Stimulated activated CD8-positive, alpha-beta memory T cell treated with anti-CD3 and anti-CD28 coated beads, Interleukin-4, amount 100 ng/mL, for 4 hours (primary cell): ENCODE data around the gene S100A14.

Experiments
- DNase-seq, 2 donors: peaks; one replicate each; pipeline ENCODE4 v3.0.0-alpha.2; 2020; ENCODE audit warnings: low read depth in 2 of 2, low spot score in 1 of 2

Gene S100A14

DNA sequence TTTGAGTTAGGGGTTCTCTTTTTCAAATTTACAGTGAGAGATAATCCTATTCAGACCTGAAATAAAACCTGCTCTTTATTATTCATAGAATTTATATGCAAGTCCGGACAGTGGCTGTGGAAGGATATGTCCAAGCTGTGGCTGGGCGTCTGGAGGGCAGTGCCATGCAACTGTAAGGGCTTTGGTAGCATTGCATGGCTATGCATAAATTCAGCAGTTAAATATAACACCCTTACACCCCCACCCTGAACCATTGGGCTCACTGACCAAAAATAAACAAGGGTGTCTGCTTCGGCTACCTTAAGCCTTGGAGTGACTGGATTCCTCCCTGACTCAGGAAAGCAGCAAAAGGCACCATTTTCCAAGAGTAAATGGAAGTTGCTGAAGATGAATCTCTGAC, 23.2 kb upstream of the S100A14 start:
- no peak for DNase-seq

- no peak for DNase-seq
Observed at GRCh38 chr1:153638261-153638660, 22.1 kb upstream of the S100A14 start.

DNA sequence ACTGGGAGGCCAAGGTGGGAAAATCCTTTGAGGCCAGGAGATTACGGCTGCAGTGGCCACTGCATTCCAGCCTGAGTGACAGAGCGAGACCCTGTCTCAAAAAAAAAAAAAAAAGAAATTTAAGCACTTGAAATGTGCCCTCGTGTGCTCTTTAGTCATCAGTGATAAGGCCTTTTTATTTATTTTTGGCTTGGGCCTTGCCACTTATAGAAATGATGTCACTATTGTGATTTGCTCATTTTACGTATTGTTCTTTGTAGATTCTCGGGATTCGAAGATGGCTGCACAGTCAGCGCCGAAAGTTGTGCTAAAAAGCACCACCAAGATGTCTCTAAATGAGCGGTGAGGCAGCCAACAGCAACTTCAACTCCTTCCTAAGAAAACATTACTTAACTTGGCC, 20.2 kb upstream of the S100A14 start:
- DNase-seq, result no peak

DNA sequence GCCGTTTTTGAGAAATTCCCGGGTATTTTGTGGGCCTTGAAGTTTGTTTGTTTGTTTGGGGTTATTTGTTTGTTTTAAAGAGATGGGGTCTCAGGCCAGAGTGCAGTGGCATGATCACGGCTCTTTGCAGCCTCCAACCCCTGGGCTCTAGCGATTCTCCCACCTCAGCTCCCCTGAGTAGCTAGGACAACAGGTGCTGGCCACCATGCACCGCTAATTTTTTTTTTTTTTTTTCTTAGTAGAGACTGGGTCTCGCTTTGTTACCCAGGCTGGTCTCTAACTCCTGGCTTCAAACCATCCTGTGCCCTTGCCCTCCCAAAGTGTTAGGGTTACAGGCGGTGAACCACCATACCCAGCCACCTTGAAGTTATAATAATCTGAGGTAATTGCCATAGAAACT, 19.7 kb upstream of the S100A14 start:
- DNase-seq, result no peak

- peak; percentile 90 to 92 for DNase-seq
Observed at GRCh38 chr1:153633754-153634665, 17.9 kb upstream of the S100A14 start, which contains the start of gene CHTOP. Gene CHTOP (plus strand): TSS chr1:153634066. CDS start chr1:153636589, 2,523 bp downstream.

DNA sequence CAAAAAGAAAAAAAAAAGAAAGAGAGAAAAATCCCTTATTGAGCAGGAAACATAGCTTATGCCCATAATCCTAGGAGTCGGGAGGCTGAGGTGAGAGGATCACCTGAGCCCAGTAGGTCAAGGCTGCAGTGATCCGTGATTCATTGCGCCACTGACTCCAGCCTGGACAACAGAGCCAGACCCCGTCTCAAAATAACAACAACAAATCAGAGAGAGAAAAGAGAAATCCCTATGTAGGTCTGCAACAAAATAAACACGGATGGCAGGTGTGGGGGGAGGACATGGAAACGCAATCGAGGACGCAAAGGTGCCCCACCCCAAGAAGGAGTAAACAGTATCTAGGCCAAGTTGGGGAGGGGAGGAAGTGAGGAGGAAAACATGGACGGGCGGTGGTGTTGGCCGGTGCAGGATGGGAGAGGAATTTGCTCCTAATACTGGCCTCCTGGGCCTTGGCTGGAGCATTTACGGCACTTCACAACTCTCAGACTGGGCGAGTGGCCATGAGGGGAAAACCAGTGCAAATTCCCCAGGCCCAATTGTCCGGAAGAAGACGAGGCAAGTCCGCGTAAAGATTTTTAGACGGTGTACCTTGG, 17.1 kb upstream of the S100A14 start:
- DNase-seq, result no peak

DNA sequence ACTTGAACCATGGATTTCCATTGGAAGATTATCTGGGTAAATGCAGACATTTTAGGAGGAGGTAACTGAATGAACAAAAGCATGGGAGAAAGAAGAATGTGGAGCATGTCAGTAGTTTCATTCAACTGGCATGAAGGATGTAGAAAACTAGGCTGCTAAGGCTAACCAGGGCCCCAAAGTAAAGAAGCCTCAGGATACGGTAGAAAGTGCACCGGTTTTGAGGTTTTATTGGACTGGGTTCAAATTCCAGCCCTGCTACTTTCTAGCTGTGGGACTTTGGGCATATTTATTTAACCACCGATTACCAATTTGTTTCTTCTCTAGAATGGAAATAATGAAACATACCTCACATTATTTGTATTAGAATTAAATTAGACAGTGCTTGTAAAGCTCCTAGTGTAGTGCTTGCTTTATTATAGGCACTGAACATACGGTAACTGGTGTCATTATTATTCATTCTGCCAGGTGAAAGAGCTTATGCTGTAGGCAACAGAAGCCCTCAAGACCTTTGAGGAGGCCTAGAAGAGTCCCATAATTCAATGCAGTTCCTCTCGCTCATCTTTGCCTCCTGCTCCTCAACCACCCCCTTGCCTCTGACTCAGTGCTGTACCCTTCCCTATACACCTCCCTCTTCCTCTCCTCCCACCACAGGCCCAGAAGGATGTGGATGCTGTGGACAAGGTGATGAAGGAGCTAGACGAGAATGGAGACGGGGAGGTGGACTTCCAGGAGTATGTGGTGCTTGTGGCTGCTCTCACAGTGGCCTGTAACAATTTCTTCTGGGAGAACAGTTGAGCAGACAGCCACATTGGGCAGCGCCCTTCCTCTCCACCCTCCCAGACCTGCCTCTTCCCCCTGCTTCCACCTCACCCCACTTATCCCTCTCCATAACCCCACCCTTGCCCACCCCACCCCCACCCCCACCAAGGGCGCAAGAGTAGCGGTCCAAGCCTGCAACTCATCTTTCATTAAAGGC, 15.2 kb upstream of the S100A14 start:
- DNase-seq, result no peak

GRCh38 chr1:153630384-153630783, 14.3 kb upstream of the S100A14 start:
- no peak for DNase-seq

GRCh38 chr1:153629971-153630370, 13.8 kb upstream of the S100A14 start:
- DNase-seq, result no peak

DNA sequence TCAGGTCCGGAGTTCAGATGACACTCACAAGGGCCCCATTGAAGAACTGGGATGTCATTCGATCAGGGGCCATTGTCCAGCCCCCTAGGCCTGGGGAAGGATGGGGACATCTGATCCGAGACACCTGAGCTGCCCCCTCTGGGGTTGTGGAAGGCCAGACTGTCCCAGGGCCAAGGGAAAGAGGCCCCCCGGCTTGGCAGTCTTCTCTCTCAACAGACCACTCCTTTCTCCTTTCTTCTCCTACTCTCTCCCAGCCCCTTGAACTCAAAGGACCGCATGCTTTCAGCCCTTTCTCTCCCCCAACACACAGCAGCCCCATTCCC, 13.2 kb upstream of the S100A14 start:
- no peak for DNase-seq

DNA sequence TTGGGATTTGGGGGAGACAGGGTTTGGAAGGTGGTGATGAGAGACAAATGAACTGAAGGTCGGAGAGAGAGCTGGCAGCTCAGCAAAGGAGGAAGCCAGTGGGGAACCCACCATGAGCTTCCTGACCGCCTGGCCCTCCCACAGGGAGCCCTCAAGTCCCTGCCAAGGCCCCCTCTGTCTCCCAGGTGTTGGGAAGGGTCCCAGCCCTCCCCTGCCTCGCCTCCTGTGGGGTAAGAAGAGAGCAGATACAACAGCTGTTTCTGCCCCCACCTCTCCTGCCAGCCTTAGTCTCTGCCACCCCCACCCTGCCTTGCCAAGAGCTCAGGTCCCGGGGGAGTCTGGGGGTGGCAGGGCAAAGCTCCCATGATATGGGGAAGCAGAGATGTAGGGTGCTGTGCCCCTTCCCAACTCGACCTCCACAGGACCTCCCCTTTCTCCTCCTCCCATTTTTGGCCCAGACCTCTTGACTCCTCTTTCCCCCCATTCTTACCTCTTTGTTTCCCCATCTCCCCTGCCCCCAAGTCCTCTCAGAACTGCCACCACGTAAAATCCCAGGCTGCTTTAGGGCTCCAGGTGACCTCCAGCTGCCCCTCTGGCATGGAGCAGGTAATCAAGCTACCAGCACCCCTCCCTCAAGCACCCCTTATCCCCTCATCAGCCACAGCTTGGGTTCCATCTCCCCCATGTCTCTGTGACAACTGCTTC, 12.7 kb upstream of the S100A14 start:
- no peak for DNase-seq

- DNase-seq, result no peak
Observed at GRCh38 chr1:153627715-153628626, 11.8 kb upstream of the S100A14 start, which contains the start of gene S100A1. Gene S100A1 (plus strand): TSS chr1:153628434. CDS start chr1:153630522, 2,088 bp downstream.

- DNase-seq, result no peak
Observed at GRCh38 chr1:153626904-153627714, 11.0 kb upstream of the S100A14 start, which contains the start of gene S100A13. Gene S100A13 (minus strand): TSS chr1:153627505. CDS start chr1:153626472, 1,033 bp downstream.

DNA sequence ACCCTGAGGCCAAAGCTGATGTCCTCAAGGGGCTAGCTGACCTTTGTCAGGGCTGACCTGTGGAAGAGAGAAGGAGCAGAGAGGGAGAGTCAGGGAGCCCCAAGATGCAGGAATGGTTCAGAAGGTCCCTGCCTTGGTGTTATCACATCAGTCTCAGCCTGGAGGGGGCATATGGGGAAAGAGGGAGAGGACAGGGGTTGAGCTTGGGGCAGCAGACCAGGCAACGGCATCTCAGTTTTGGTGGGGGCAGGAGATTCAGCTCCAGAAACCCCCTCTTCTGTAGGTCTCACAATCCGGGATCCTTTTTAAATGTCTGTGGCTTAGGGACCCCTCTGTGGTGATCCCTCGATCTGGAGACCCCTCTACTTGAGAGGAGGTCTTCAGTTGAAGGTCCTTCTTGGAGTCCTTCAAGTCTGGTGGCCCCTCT, 10.4 kb upstream of the S100A14 start:
- DNase-seq, result no peak

- DNase-seq, result no peak
Observed at GRCh38 chr1:153624965-153625611, 9.0 kb upstream of the S100A14 start.

DNA sequence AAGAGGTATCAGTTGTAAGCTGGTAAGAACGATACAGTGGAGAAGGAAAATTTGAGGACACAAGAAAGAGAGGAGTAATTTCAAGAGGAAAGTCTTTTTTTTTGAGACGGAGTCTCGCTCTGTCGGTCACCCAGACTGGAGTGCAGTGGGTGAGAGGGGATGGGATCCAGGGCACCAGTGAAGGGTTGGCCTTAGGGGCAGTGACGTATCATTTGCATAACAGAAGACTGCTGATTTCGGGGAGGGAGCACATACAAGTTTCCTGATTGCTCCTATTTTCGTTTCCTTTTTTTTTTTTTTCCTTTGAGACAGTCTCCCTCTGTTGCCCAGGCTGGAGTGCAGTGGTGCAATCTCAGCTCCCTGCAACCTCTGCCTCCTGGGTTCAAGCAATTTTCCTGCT, 7.0 kb upstream of the S100A14 start:
- DNase-seq, result no peak

- no peak for DNase-seq
Observed at GRCh38 chr1:153619171-153619570, 3.0 kb upstream of the S100A14 start.

DNA sequence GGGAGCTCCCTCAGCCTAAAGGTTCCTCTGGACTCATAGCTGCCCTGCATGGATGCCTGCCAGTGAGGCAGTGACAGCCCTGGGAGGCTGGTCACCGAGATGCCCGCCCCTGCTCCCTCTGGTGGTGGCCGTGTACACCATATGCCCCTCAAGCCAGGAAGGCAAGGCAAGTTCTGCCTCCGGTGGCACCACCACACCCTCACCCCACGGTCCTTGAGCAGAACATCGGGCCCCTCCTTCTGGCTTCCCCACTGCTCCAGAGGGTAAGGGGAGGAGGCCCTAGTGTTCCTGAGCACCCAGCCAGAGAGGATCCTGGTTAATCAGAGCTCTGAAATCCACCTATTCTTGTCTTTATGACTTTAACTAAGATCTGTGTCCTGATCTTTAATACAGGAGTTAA, 1.5 kb upstream of the S100A14 start:
- DNase-seq, result peak in 1 of 2 donors; percentile 47
